ENCODE data around the gene CCDC190. TPM values are rescaled to one million over a fixed set of nuclear protein-coding genes. Genes with fewer than 3 reads are reported as not detected.

CCDC190 gene
- total RNA-seq, 1 experiment from 2014 or later: 5.5 TPM

Other genes with a start within 250 kb of the CCDC190 start
- gene DDR2, start 228.7 kb downstream of the CCDC190 start, total RNA-seq (2014; rRNA removed; shearing (Covaris generic)): 52.7 and 62.8 TPM in 2 replicates
- gene HSD17B7, start 70.5 kb downstream of the CCDC190 start, total RNA-seq (2014; rRNA removed; shearing (Covaris generic)): 9.9 and 12.3 TPM in 2 replicates
- gene RGS4, start 208.2 kb upstream of the CCDC190 start, total RNA-seq (2014; rRNA removed; shearing (Covaris generic)): 3.4 and 5.4 TPM in 2 replicates

All from SJSA1 (cell line).